GM21619 (cell line): ENCODE data around the gene ZFAND5.

Experiments used
- ATAC-seq: cut with Tn5 transposase; IDR thresholded peaks from one replicate; pipeline ENCODE4 v1.9.1; 2021; ENCODE audit not compliant: unreplicated experiment

ZFAND5 gene, protein sequence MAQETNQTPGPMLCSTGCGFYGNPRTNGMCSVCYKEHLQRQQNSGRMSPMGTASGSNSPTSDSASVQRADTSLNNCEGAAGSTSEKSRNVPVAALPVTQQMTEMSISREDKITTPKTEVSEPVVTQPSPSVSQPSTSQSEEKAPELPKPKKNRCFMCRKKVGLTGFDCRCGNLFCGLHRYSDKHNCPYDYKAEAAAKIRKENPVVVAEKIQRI

DNA sequence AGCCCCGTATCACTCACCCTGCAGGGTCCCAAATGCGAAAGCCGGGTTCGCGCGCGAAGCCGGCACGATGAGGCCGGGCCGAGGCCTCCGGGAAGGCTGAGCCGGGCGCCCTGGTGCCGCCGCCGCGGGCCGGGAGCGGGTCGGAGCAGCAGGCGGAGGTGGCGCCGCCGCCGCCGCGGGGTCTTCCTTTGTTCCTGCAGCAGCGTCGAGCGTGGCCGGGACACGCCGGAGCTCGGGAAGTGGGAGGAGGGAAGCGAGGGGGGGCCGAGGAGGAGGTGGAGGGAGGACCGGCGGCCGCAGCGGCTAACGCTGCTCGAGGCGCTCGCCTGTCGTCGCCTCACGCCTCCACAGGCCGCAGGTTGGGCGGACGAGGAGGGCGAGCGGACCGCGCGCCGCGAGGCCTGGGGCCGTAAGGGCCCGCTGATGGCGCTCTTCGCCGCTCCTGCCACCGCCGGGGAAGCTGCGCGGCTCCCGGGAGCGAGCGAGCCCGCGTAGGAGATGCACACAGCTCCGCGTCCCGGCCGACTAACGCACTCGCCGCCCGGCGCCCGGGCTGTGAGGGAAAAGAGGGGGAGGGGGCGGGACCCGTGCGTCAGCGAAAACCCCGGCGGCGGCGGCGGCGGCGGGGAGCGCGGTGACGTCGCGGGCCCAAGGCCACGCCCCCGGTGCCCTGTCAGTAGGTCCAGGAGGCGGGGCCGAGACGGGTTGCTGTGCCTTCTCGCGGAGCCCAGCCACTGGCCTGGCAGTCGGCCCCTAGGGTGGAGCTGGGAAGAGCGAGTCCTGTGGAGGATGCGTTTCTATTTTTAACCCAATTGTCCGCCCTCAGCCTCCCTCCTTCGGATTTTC, at the start of gene ZFAND5:
Gene ZFAND5 (minus strand): TSS at position 530 of the 846 bp plus-strand sequence. CDS start 4,430 bp downstream, outside the sequence.
- ATAC-seq, result peak; percentile 77

DNA sequence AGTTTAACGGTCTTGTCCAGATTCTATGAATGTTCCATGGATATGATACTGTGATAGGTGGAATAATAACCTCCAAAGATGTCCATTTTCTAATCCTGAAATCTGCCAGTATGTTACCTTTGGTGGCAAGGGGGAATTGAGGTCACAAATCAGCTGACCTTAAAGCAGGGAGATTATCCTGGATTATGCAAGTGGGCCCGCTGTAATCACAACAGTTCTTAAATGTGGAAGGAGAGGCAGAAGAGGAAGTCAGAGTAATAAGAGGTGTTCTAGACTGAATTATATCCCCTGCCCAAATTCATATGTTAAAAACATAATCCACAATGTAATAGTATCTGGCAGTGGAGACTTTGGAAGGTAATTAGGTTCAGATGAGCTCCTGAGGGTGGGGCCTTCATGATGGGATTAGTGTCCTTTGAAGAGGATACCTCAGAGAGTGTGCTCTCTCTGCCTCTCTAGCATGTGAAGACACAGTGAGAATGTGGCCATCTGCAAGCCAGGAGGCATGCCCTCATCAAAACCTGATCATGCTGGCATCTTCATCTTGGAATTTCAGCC, 47.6 kb upstream of the ZFAND5 start:
- ATAC-seq, result no peak

DNA sequence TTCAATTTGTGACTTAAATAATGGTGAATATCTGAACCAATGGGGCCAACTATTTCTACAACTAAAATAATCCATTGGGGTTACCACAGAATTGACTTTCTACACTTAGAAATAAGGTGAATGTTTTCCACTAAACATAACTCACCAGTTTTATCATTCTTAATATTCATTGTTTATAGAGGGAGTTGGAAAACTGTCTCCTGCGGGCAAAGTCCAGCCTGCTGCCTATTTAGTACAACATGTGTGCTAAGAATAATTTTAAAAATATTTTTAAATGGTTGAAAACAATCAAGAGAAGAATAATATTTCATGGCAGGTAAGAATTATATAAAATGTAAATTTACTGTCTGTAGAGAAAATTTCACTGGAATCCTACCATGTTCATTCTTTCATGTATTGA, 45.2 kb upstream of the ZFAND5 start:
- ATAC-seq, result no peak

DNA sequence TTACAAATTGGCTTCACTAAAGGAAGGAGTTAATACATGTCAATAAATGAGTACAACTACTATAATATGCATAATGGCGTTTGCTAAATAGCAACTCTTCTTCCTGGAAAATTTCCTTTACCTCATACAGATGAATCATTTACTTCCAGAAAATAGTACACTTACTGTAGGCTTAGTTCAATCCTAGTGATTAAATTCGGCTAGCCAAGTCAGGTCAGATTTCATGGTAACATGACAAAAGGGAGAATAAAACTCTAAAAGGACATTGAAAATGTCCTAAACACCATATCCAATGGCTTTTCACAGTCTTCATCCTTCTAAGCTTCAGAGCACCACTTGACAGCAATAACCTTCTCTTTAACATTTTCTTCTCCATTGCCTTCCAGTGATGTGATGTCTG, 42.1 kb upstream of the ZFAND5 start:
- ATAC-seq, result no peak

DNA sequence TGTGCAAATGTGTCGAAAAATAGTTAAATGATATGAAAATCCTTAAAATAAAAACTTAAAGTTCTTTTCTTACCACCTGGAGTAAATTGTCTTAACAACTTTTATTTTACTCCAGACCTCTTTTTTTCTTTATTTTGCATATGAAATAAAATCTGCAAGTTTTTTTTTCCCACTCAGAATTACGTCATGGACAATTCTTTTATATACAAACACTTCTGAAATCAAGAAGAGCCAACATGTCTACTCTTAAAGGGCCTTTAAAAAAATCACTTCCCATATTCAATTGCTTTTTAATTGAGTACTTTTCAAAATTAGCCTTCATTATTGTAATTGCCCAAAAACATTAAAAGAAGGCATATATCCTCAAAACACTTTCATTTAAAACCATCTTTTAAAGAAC, 37.7 kb upstream of the ZFAND5 start:
- ATAC-seq, result no peak

DNA sequence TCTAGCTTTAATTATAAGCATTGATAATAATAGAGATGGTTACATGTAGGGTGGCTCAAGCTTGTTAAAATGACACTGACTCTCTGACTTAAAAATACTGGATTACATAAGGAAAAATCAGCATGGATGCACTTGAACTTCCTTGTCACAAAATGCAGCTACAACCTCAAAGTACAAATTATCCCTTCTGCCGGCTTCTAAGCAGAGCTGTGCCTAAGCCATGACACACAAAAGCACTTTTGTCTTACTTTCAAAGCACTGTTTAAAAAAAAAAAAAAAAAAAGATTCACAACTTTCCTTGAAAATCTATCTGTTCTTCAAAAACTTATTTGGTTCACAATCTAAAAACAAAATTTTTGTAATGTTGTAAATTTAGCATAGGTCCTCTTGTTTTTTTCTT, 36.4 kb upstream of the ZFAND5 start:
- no peak for ATAC-seq

DNA sequence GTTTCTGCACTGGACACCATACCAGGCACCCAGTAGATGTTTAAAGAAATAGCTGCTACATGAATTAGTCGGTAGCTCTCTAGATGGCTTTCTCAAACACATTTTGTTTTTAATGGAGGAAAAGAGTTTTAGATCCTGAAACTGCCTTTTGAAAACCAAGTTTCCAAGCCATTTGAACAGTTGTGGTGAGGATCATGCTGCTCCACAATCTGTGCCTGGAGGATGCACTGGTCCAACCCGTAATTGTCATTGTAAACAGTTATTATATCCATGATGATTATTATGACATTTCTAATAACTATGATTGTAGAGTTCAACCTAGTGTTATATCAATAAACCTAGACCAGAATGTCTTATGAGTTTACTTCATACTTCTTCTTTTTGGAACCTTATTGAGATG, 35.9 kb upstream of the ZFAND5 start:
- ATAC-seq, result no peak

DNA sequence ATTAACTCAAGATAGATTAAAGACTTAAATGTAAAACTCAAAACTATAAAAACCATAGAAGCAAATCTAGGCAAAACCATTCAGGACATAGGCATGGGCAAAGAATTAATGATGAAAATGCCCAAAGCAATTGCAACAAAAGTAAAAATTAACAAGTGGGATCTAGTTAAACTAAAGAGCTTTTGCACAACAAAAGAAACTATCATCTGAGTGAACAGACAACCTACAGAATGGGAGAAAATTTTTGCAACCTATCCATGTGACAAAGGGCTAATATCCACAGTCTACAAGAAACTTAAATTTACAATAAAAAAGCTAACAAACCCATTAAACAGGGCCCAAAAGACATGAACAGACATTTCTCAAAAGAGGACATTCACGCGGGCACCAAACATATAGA, 34.4 kb upstream of the ZFAND5 start:
- no peak for ATAC-seq

DNA sequence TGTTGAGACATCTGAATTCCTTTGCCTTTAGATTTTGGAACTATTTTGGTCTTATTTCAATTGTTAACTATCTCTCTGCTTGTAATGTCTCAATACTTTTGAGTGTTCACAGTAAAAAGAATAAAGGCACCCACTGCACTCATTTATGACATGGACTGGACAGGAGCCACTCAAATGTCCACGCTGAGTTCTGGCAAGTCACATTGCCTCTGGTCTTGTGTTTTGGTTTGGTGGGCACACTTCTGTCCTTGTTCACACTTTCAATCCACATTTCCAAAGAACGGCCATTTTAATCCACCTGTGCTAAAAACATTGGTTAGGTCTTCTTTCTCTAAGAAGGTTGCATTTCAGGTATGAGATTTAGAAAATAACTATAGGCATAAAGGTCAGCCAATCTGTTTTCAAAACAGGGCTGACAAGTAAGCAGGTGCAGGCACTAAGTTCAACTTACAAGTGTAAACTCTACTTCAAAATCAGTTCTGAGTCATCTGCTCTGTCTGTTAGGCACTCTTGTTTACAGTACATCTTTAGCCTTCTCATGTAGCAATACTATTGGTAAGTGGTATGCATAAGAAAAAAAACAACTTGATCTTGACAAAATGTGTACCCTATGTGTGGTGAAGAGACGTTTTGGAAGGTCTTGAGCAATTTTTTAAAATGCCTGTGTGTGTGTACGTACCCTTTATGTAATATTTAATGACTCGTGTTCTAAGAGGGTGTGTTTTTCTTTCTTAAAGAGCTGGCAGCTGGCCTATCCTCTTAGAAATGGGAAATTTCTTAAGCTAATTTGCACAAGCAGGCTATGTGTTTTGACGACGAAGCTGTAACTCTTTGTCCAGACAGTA, 31.5 kb upstream of the ZFAND5 start:
- no peak for ATAC-seq

DNA sequence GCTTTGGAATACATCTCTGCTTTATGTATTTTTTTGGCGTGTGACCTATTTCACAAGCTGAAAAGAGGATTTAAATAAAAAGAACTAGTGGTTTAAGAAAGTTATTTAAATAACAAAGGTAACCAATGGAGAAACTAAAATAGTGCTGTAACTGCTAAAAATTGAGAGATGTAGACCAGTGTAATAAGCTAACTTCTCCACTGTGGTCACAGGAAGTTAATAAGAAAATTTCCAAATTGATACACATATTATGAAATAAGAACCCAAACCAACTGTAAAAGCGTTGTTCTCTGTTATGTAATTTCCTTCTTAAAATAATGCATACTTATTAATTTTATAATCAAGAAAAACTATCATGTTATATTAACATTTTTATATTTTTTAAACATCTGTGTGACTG, 29.1 kb upstream of the ZFAND5 start:
- no peak for ATAC-seq

DNA sequence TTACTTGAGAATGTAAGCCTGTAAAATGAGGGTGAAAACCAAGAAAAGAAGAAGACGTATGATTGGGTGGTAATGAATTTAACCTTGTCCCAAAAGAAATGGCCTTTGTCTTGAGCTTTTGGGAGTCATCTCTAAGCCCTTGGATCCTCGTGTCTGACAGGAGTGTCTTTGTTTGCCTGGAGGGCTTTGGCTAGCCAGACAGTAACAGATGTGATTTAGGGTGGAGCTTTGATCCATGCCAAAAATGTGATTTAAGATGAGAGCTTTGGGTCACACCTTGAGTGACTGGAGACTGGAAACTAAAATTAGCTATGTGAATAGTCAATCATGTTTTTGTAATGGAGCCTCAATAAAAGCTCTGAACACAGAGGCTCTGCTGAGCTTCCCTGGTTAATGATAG, 25.9 kb upstream of the ZFAND5 start:
- no peak for ATAC-seq

DNA sequence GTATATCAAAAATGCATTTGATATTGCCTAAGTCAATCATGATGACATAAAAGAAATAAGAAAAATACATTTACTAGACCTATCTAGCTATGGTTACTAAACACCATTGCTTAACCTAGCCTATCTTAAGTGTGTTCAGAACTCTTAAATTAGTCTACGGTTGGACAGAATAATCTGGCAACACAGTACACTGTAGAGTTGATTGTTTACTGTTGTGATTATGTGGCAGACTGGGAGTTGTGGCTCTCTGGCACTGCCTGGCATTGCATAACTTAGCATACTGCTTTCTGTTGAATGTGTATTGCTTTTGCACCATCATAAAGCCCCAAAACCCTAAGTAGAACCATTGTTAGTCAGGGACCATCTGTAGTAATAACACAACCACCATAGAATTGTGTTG, 21.2 kb upstream of the ZFAND5 start:
- ATAC-seq, result no peak

DNA sequence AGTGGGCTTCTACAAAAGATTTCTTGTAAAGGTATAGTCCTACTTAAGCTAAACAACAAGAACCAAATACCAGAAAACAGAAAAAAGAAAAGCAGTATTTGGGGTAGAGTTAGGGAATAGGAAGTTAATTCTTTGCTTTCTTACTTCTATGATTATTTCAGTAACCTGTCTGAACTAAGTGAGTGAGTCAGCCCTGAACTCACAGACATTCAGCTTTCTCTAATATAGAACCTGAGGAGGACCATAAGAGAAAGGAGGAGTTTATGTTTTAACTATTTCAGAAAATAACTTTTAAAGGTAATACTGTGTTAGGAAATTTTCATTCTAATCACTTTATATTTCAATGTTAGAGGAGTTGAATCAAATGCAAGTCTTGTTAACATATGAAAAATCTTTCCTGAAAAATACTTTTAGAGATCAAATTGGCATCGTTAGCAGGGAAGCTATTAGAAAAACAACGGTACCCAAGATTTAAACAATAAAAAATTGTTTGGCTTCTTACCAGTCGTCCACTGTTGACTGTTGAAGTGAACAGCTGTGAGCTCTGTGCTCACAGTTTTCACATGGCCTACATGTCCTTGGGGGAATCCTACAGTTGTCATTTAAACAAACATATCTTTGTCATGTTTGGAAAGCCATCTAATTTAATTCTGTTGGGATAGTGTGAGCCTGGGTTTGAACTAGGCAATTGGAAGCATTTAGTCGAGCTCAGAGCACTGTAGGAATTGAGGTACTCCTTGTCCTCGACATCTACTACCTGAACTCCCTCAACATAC, 19.9 kb upstream of the ZFAND5 start:
- no peak for ATAC-seq

DNA sequence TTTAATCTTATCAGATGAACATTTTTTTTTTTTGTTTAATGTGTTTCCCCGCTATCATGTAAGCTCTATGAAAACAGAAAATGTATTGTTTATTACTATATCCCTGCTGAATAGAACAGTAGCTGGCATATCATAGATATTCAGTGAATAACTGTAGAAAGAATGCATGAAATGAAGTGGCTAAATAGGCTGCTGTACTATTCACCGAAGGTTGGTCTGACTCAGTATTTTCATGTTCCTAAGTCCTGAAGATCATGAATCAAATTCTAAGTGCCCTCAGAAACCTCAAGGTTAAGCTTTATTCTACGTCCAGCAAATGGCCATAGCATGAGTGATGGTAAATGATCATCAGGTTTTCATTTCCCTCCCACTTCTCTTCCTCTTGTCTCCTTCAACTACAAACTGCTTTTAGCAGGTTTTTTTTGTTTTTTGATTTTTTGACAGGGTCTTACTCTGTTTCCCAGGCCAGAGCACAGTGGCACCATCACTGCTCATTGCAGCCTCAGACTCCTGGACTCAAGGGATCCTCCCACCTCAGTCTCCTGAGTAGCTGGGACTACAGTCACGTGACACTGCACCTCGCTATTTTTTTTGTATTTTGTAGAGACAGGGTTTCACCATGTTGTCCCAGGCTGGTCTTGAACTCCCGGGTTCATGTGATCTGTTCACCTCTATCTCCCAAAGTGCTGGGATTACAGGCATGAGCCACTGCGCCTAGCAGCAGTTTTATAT, 19.1 kb upstream of the ZFAND5 start:
- no peak for ATAC-seq

DNA sequence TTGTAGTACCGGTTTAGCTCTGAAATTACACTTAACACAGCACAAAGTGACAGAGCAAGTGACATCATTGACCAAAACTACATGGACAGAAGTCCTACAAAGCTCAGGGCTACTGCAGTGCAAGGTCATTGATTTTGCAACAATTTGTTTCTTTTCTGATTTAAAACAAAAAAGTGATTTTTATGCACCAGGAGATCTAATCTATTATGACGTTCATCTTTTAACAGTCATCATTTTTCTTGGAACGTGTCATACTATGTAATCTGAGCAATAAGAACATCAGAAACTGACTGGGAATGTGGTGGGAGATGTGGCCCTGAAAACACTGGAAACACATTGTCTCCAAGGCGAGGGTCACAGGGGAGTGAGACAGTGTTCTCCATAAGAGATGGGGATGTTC, 17.4 kb upstream of the ZFAND5 start:
- ATAC-seq, result no peak

DNA sequence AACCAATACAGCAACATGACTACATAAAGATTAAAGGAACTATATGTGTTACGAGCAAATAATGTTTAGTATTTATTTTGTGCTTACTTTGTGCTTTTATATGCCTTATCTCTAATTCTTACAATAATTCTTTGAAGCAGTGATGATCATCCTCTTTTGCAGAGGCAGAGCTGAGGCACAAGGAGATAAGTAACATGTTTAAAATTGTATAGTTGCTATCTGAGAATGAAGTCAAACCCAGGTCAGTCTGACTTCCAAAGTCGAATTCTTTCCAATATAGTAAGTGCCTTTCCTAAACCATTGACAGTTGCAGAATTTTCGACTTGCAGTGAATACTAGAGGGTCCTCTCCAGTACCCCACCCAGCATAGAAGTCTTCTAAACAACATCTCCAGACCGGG, 12.0 kb upstream of the ZFAND5 start:
- no peak for ATAC-seq

DNA sequence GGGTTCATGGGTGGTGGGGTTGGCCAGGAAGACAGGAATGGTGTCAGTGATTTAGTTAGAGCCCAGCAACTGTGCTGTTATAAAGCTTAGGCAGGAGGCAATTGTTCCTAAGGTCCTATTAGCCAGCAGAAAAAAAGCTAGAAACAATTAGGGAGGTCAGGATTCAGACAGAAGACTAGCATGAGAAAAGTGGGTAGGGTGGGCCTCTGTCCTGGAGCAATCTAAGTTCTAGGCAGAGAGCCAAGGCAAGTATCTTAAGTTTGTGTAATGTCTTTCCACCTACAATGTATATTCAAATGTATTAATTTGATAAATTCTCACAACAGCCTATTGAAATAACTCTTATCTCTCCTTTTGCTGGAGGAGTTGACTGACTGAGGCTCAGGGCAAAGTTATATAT, 6.1 kb upstream of the ZFAND5 start:
- no peak for ATAC-seq

DNA sequence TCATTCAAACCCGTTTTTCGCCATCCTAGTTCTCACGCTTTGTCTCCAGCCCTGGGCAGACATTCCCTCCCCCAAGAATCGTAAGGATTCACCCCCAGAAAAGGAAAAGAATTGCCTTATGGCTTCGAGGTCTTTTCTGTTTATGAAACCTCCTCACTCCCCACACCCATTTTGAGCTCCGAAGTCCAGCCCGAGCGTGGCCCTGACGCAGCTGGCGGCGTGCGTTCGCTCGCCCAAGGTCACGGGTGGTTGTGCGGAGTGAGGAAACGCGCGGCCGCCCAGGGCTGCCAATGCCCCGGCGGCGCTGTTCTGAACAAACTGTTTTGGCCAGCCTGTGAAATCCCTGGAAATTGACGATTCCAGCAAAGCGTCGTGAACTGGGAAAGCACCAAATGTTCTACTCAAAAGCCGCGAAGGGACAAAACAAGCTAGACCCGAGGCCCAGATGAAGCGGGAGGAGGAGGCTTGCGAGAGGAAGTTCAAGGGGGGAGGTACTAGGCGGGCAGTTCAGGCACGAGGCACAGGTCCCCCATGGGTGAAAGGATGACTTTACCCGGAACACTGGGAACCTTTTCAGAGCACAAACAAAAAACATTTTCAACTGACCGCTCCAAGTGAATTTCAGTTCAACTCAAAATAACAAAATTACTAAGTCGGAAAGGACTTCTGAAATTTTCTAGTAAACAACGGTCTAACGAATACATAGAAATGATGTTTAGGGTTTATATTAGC, 683 bp upstream of the ZFAND5 start:
- peak; percentile 30 for ATAC-seq

DNA sequence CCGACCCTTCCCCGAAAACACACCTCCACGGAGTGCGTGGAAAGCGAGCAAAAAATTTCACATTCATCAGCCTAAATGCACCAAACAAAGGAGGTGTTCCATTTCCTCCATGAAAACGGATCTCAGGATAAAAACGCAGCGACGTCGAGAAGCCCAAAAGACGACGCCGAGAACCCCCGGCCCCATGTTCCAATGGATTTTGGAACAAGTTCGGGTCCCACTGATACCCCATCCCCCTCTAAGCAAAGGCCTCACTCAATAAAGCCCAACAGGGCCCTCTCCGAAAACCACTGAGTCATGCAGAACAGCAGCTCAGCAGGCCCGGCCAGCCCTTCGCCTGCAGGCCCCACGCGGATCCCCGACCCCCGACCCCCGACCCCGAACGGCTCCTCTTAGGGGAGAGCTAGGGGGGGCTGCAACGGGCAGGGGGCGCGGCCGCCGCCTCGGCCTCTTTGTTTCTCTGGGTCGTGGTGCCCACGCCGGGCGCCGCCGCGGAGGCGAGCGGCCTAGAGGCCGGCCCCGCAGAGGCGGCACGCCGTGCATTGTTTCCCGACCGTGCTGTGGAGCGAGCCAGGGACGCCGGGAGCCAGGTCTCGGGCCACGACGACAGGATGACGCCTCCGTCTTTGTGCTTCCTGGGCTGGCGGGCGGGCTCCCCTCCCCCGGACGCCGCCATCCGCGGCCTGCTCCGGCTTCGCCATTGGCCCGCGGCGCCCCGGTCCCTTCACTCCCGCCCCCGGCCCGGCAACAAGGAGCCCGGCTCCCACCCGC, 915 bp downstream of the ZFAND5 start:
- ATAC-seq, result peak; percentile 37
